OCI-LY1 (cell line): ENCODE measurements around the gene CCDC71.

Experiments
- H2AFZ ChIP-seq: fragments of 200-600 bp; sonication (generic), shearing (Covaris generic); 2 replicates; pipeline ENCODE4 v1.6.0; 2014; ENCODE audit warnings: antibody characterized with exemption, mild to moderate bottlenecking, low read length
- H3F3A ChIP-seq: fragments of 200-600 bp; sonication (generic), shearing (Covaris generic); 2 replicates; pipeline ENCODE4 v1.6.0; 2014; ENCODE audit warnings: mild to moderate bottlenecking, antibody characterized with exemption, low read length, moderate library complexity; ENCODE audit not compliant: insufficient read depth
- H3K27ac ChIP-seq: fragments of 200-600 bp; sonication (generic); 2 replicates; pipeline ENCODE4 v1.5.1; 2014; ENCODE audit warnings: low read length, mixed run types, mild to moderate bottlenecking, low read depth; ENCODE audit not compliant: poor library complexity, severe bottlenecking
- H3K27me3 ChIP-seq: fragments of 200-600 bp; sonication (generic); 2 replicates; pipeline ENCODE4 v1.6.0; 2014; ENCODE audit warnings: antibody characterized with exemption, mild to moderate bottlenecking, low read length, moderate library complexity; ENCODE audit not compliant: insufficient read depth
- H3K36me3 ChIP-seq: fragments of 200-600 bp; sonication (generic); 2 replicates; pipeline ENCODE4 v1.6.1; 2014; ENCODE audit warnings: mild to moderate bottlenecking, antibody characterized with exemption, low read length, moderate library complexity, mixed read lengths; ENCODE audit not compliant: insufficient read depth
- H3K4me1 ChIP-seq: fragments of 200-600 bp; sonication (generic); 2 replicates; pipeline ENCODE4 v1.5.1; 2014; ENCODE audit warnings: mild to moderate bottlenecking, low read length, moderate library complexity; ENCODE audit not compliant: insufficient read depth, severe bottlenecking
- H3K4me2 ChIP-seq: fragments of 200-600 bp; sonication (generic), shearing (Covaris generic); 2 replicates; pipeline ENCODE4 v1.6.1; 2014; ENCODE audit warnings: low read length
- H3K4me3 ChIP-seq: fragments of 200-600 bp; sonication (generic); 2 replicates; pipeline ENCODE4 v1.5.1; 2014; ENCODE audit warnings: low read length, low read depth, mild to moderate bottlenecking, mixed read lengths; ENCODE audit not compliant: poor library complexity, severe bottlenecking
- H3K79me2 ChIP-seq: fragments of 200-600 bp; shearing (Covaris generic); 2 replicates; pipeline ENCODE4 v1.6.1; 2016; ENCODE audit warnings: mixed run types, low read length, mixed read lengths; ENCODE audit not compliant: insufficient read depth
- H3K9ac ChIP-seq: fragments of 200-600 bp; sonication (generic), shearing (Covaris generic); 2 replicates; pipeline ENCODE4 v1.6.1; 2014; ENCODE audit warnings: mild to moderate bottlenecking, low read length, mixed read lengths
- H3K9me2 ChIP-seq: fragments of 200-600 bp; sonication (generic), shearing (Covaris generic); 2 replicates; pipeline ENCODE4 v1.6.1; 2014; ENCODE audit warnings: low read depth, mild to moderate bottlenecking, low read length, mixed read lengths
- H3K9me3 ChIP-seq: fragments of 200-600 bp; shearing (Covaris generic); 2 replicates; pipeline ENCODE4 v1.6.1; 2014; ENCODE audit warnings: low read length, mixed read lengths
- H4K20me1 ChIP-seq: fragments of 200-600 bp; sonication (generic), shearing (Covaris generic); 2 replicates; pipeline ENCODE4 v1.6.0; 2016; ENCODE audit warnings: mild to moderate bottlenecking, low read length; ENCODE audit not compliant: insufficient read depth
- EZH2 ChIP-seq: fragments of 200-600 bp; sonication (generic), shearing (Covaris generic); IDR thresholded peaks from 2 replicates; pipeline ENCODE4 v1.8.0; 2017; ENCODE audit warnings: borderline replicate concordance, mixed run types, mild to moderate bottlenecking, antibody characterized with exemption, low read length, moderate library complexity, mixed read lengths
- TF ChIP-seq, protein P1 (sequence below): fragments of 200-600 bp; sonication (generic), shearing (Covaris generic); IDR thresholded peaks from 2 replicates; pipeline ENCODE4 v1.5.1; 2017; ENCODE audit warnings: mild to moderate bottlenecking, antibody characterized with exemption, low read length, moderate library complexity, mixed read lengths

The CCDC71 gene

DNA sequence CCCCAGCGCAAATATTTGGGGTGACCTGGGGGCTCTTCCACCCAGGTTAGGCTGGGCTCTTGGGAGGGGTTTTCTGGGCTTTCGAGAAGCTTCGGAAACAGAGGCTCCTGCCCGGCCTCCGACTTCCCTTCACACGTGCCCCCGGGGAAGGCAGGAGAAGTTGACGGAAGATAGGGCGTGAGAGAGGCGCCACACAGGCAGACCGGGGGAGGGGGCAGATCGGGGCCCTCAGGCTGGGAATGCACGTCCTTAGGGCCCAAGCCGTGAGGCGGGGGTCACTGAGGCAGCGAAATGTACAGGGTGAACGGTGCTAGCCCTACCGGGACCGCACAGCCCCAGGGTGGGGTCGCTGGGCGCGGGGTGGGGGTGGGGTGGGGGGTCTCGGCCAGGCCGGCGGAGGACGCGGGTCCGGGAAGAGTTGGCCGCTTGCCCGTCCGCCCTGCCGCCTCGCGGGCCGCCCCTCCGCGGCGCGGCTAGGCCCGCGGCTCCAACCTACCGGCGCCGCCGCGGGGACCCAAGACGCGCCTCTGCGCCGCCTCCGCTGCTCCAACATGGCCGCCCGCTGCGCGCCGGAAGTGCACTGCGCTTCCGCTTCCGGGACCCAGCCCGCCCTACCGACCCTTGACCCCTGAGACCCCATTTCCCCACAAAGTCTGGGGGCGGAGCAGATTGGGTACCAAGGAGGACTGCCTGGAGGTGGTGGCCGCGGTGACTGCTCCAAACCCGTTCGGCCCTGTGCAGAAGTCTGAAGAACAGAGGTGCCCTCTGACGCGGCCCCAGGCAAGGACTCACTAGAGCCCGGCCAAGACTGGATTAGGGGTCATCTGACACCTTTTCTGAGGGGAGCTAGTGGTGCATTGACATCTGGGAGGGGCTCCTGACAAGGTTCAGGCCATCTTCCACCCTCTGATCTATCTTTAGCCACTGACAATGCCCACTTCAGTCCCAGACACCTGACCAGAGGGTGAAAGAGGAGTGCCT is at the start of gene CCDC71:
TSS of gene CCDC71 (minus strand) at position 561 of the 981 bp plus-strand sequence. CDS start 2,123 bp downstream, outside the sequence.
- peak within 1 kb of the TSS; percentile 87 for H3K9ac ChIP-seq
- peak within 1 kb of the TSS; percentile 68; the same call in 1 of the 2 replicates for H2AFZ ChIP-seq
- no peaks in the 10 kb centered on the region for H3K9me3 ChIP-seq
- H3K4me1 ChIP-seq, result peaks cover 23% of the 10 kb centered on the region
- H3K4me3 ChIP-seq, result peak within 1 kb of the TSS; percentile 95
- no peaks in the 10 kb centered on the region for H3F3A ChIP-seq
- H4K20me1 ChIP-seq, result no peaks in the 10 kb centered on the region
- peaks cover 34% of the 10 kb centered on the region for H3K36me3 ChIP-seq
- H3K4me2 ChIP-seq, result peak within 1 kb of the TSS; percentile 94
- no peaks in the 10 kb centered on the region for H3K27me3 ChIP-seq
- H3K9me2 ChIP-seq, result no peaks in the 10 kb centered on the region
- H3K79me2 ChIP-seq, result peaks cover 10% of the 10 kb centered on the region
- TF ChIP-seq, protein P1, sequence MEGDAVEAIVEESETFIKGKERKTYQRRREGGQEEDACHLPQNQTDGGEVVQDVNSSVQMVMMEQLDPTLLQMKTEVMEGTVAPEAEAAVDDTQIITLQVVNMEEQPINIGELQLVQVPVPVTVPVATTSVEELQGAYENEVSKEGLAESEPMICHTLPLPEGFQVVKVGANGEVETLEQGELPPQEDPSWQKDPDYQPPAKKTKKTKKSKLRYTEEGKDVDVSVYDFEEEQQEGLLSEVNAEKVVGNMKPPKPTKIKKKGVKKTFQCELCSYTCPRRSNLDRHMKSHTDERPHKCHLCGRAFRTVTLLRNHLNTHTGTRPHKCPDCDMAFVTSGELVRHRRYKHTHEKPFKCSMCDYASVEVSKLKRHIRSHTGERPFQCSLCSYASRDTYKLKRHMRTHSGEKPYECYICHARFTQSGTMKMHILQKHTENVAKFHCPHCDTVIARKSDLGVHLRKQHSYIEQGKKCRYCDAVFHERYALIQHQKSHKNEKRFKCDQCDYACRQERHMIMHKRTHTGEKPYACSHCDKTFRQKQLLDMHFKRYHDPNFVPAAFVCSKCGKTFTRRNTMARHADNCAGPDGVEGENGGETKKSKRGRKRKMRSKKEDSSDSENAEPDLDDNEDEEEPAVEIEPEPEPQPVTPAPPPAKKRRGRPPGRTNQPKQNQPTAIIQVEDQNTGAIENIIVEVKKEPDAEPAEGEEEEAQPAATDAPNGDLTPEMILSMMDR, result no peak
- TF ChIP-seq EZH2, result no peak
- peak within 1 kb of the TSS; percentile 42 for H3K27ac ChIP-seq

DNA sequence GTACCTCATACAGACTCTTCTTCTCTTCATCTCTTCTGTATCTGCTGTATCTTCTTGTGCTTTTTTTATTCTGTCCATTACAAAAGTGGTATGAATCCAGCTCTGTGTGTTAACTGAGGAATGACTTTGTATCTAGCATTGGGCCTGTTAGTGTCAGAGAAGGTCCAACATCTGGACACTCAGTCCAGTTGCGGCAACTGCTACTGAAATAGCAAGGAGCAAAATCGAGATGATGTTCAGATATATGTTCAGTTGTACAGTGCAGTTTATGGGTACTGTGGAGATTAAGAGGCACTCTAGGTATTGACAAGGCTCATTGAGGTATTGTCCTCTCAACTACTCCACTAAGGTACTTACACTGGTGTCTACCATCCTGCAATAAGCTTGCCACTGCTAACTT is 47.9 kb upstream of the CCDC71 start:
- Histone ChIP-seq H3K9ac (no peak overlapping the region), H3F3A (no peaks in the 10 kb centered on the region), H3K4me3 (no peak overlapping the region), H3K4me2 (no peak overlapping the region), H3K27me3 (no peaks in the 10 kb centered on the region), H3K4me1 (no peaks in the 10 kb centered on the region), H2AFZ (no peak overlapping the region), H3K36me3 (no peaks in the 10 kb centered on the region), H3K79me2 (no peaks in the 10 kb centered on the region), H4K20me1 (no peaks in the 10 kb centered on the region), H3K27ac (no peak overlapping the region), H3K9me2 (no peaks in the 10 kb centered on the region), H3K9me3 (peaks cover 8% of the 10 kb centered on the region; the same call in 1 of the 2 replicates)
- TF ChIP-seq, protein P1, result no peak
- TF ChIP-seq EZH2, result no peak

DNA sequence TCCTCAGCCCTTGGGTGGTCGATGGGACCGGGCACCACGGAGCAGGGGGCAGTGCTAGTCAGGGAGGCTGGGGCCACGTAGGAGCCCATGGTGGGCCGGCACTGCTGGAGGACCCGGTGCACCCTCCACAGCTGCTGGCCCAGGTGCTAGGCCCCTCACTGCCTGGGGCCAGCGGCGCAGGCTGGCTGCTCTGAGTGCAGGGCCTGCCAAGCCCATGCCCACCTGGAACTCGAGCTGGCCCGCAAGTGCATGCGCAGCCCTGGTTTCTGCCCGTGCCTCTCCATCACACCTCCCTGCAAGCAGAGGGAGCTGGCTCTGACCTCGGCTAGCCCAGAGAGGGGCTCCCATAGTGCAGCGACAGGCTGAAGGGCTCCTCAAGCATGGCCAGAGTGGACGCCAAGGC is 47.4 kb upstream of the CCDC71 start:
- no peaks in the 10 kb centered on the region for H3K27me3 ChIP-seq
- H3K9ac ChIP-seq, result no peak overlapping the region
- H3K9me3 ChIP-seq, result peaks cover 8% of the 10 kb centered on the region; the same call in 1 of the 2 replicates
- H2AFZ ChIP-seq, result no peak overlapping the region
- no peaks in the 10 kb centered on the region for H3K36me3 ChIP-seq
- TF ChIP-seq, protein P1, result no peak
- TF ChIP-seq EZH2, result no peak
- H3K4me3 ChIP-seq, result no peak overlapping the region
- no peaks in the 10 kb centered on the region for H3K4me1 ChIP-seq
- no peaks in the 10 kb centered on the region for H3F3A ChIP-seq
- H3K4me2 ChIP-seq, result no peak overlapping the region
- no peak overlapping the region for H3K27ac ChIP-seq
- H3K79me2 ChIP-seq, result no peaks in the 10 kb centered on the region
- H4K20me1 ChIP-seq, result no peaks in the 10 kb centered on the region
- no peaks in the 10 kb centered on the region for H3K9me2 ChIP-seq
